Mesenchymal stem cell (in vitro differentiated cells and primary cell): ENCODE data around the gene MEF2D.

Experiments
- DNase-seq: peaks from one replicate; pipeline ENCODE4 v3.0.0-alpha.2; 2013
- H2AFZ ChIP-seq: one replicate; pipeline ENCODE4 v1.6.1; 2013; ENCODE audit warnings: low read depth, mild to moderate bottlenecking, control low read depth, inconsistent platforms, low read length, moderate library complexity
- H2AK5ac ChIP-seq: 2 replicates; pipeline ENCODE4 v1.6.1; 2013; ENCODE audit warnings: low read length, moderate library complexity, mild to moderate bottlenecking, inconsistent platforms; ENCODE audit not compliant: severe bottlenecking
- H2BK120ac ChIP-seq: one replicate; pipeline ENCODE4 v1.6.1; 2013; ENCODE audit warnings: low read depth, mild to moderate bottlenecking, inconsistent platforms, low read length, moderate library complexity
- H2BK12ac ChIP-seq, 2 experiments: one replicate each; pipeline ENCODE4 v1.6.1; 2013; ENCODE audit warnings: inconsistent platforms in 2 of 2, low read length in 2 of 2, mild to moderate bottlenecking in 2 of 2, moderate library complexity in 2 of 2, control low read depth in 1 of 2
- H2BK15ac ChIP-seq: one replicate; pipeline ENCODE4 v1.6.1; 2013; ENCODE audit warnings: mild to moderate bottlenecking, low read depth, inconsistent platforms; ENCODE audit not compliant: poor library complexity, severe bottlenecking
- H2BK5ac ChIP-seq: 2 replicates; pipeline ENCODE4 v1.6.1; 2013; ENCODE audit warnings: low read depth, mild to moderate bottlenecking, low read length, control low read depth, inconsistent platforms; ENCODE audit not compliant: poor library complexity, severe bottlenecking
- H3K14ac ChIP-seq, 2 experiments: one replicate each; pipeline ENCODE4 v1.6.1; 2013; ENCODE audit warnings: inconsistent platforms in 2 of 2, low read length in 2 of 2, control low read depth in 1 of 2, mild to moderate bottlenecking in 1 of 2, moderate library complexity in 1 of 2
- H3K18ac ChIP-seq, 2 experiments: one replicate each; pipeline ENCODE4 v1.6.1; 2013; ENCODE audit warnings: inconsistent platforms in 2 of 2, low read length in 2 of 2, control low read depth in 1 of 2, low read depth in 1 of 2, mild to moderate bottlenecking in 1 of 2
- H3K23ac ChIP-seq, 2 experiments: one replicate each; pipeline ENCODE4 v1.6.1; 2013; ENCODE audit warnings: inconsistent platforms in 2 of 2, low read length in 2 of 2, mild to moderate bottlenecking in 2 of 2, moderate library complexity in 2 of 2, control low read depth in 1 of 2
- H3K27ac ChIP-seq: 2 replicates; pipeline ENCODE4 v1.5.1; 2013; ENCODE audit warnings: mild to moderate bottlenecking, moderate library complexity, low read length, control low read depth, inconsistent platforms; ENCODE audit not compliant: poor library complexity, severe bottlenecking
- H3K27me3 ChIP-seq, 2 experiments: 2 replicates each; pipeline versions ENCODE4 v1.6.1 to v1.7.0; 2013; ENCODE audit warnings: low read length in 2 of 2, mild to moderate bottlenecking in 2 of 2, moderate library complexity in 2 of 2, control low read depth in 1 of 2, inconsistent platforms in 1 of 2; ENCODE audit not compliant: control insufficient read depth in 1 of 2, insufficient read depth in 1 of 2
- H3K36me3 ChIP-seq, 2 experiments: 2 replicates each; pipeline versions ENCODE4 v1.6.1 to v1.7.0; 2013; ENCODE audit warnings: low read length in 2 of 2, control low read depth in 1 of 2, inconsistent platforms in 1 of 2, low read depth in 1 of 2, mild to moderate bottlenecking in 1 of 2; ENCODE audit not compliant: insufficient read depth in 2 of 2, control insufficient read depth in 1 of 2
- H3K4ac ChIP-seq, 2 experiments: one replicate each; pipeline ENCODE4 v1.6.1; 2013; ENCODE audit warnings: inconsistent platforms in 2 of 2, low read length in 2 of 2, mild to moderate bottlenecking in 2 of 2, moderate library complexity in 2 of 2, control low read depth in 1 of 2, low read depth in 1 of 2
- H3K4me1 ChIP-seq: 2 replicates; pipeline ENCODE4 v1.6.1; 2013; ENCODE audit warnings: low read depth, low read length, control low read depth; ENCODE audit not compliant: control insufficient read depth, insufficient read depth
- H3K4me2 ChIP-seq: 2 replicates; pipeline ENCODE4 v1.6.1; 2013; ENCODE audit warnings: low read length, mild to moderate bottlenecking, inconsistent platforms; ENCODE audit not compliant: poor library complexity, severe bottlenecking
- H3K4me3 ChIP-seq, 2 experiments: 2 replicates each; pipeline versions ENCODE4 v1.5.1 to v1.7.0; 2013; ENCODE audit warnings: low read length in 2 of 2, mild to moderate bottlenecking in 2 of 2, control low read depth in 1 of 2, low read depth in 1 of 2; ENCODE audit not compliant: insufficient read depth in 1 of 2
- H3K79me1 ChIP-seq: replicated peaks from 2 replicates; pipeline ENCODE4 v1.6.1; 2013; ENCODE audit warnings: mild to moderate bottlenecking, control low read depth, low read length, inconsistent platforms; ENCODE audit not compliant: poor library complexity, severe bottlenecking
- H3K9ac ChIP-seq: 2 replicates; pipeline ENCODE4 v1.7.0; 2013; ENCODE audit warnings: mild to moderate bottlenecking, low read length, moderate library complexity
- H3K9me3 ChIP-seq: 2 replicates; pipeline ENCODE4 v1.7.0; 2013; ENCODE audit warnings: mild to moderate bottlenecking, low read length; ENCODE audit not compliant: control insufficient read depth
- H4K8ac ChIP-seq: one replicate; pipeline ENCODE4 v1.6.1; 2013; ENCODE audit warnings: inconsistent platforms, mild to moderate bottlenecking, low read length, moderate library complexity
- H4K91ac ChIP-seq: one replicate; pipeline ENCODE4 v1.6.1; 2013; ENCODE audit warnings: mild to moderate bottlenecking, low read length, inconsistent platforms
- WGBS: methylation state at CpG from one replicate; pipeline ENCODE4 v1.1.7; 2013; ENCODE audit warnings: mixed read lengths; 5-methylcytosine and 5-hydroxymethylcytosine counted together

Gene MEF2D

GRCh38 chr1:156444407-156445001 lies 56.1 kb downstream of the MEF2D start:
- DNase-seq = peak; percentile 47
- Histone ChIP-seq H3K36me3 (no peaks in the 10 kb centered on the region), H2BK12ac (no peak overlapping the region), H4K91ac (no peak overlapping the region), H3K27me3 (peaks cover 59 to 69% of the 10 kb centered on the region in 2 experiments), H3K18ac (no peak overlapping the region), H2AFZ (no peak overlapping the region), H3K23ac (no peak overlapping the region), H3K4ac (no peak overlapping the region), H3K9me3 (peaks cover 3% of the 10 kb centered on the region), H3K4me1 (peaks cover 2% of the 10 kb centered on the region), H4K8ac (no peak overlapping the region), H2BK5ac (no peak overlapping the region), H2BK120ac (no peak overlapping the region), H3K4me3 (no peak overlapping the region), H3K27ac (no peak overlapping the region), H3K79me1 (no peaks in the 10 kb centered on the region), H2AK5ac (no peak overlapping the region), H3K9ac (no peak overlapping the region), H3K14ac (no peak overlapping the region), H3K4me2 (no peak overlapping the region), H2BK15ac (no peak overlapping the region)
- 0% methylated on average over 1 of the region's 1 CpG for WGBS

- no peak overlapping the region for H4K91ac ChIP-seq
- H3K79me1 ChIP-seq = no peaks in the 10 kb centered on the region
- H3K4me3 ChIP-seq = no peak overlapping the region
- no peak overlapping the region for H2BK5ac ChIP-seq
- H3K4ac ChIP-seq = no peak overlapping the region
- no peak for DNase-seq
- H3K9me3 ChIP-seq = peaks cover 3% of the 10 kb centered on the region
- no peak overlapping the region for H3K4me2 ChIP-seq
- peaks cover 2% of the 10 kb centered on the region for H3K4me1 ChIP-seq
- H2AFZ ChIP-seq = no peak overlapping the region
- H3K9ac ChIP-seq = no peak overlapping the region
- H2BK12ac ChIP-seq = no peak overlapping the region
- no peaks in the 10 kb centered on the region for H3K36me3 ChIP-seq
- H2BK15ac ChIP-seq = no peak overlapping the region
- H3K27ac ChIP-seq = no peak overlapping the region
- H3K18ac ChIP-seq = no peak overlapping the region
- H4K8ac ChIP-seq = no peak overlapping the region
- peaks cover 69 to 71% of the 10 kb centered on the region in 2 experiments for H3K27me3 ChIP-seq
- no peak overlapping the region for H2AK5ac ChIP-seq
- H2BK120ac ChIP-seq = no peak overlapping the region
- H3K23ac ChIP-seq = no peak overlapping the region
- WGBS = 61% methylated on average over 6 of the region's 6 CpGs
- no peak overlapping the region for H3K14ac ChIP-seq
Observed at GRCh38 chr1:156443286-156443685, 57.3 kb downstream of the MEF2D start.

GRCh38 chr1:156440654-156441437 lies 59.7 kb downstream of the MEF2D start:
- Histone ChIP-seq H3K9ac (no peak overlapping the region), H3K27me3 (peaks cover 81 to 93% of the 10 kb centered on the region in 2 experiments)
- no peak for DNase-seq

GRCh38 chr1:156439777-156440183 lies 60.8 kb downstream of the MEF2D start:
- H2AFZ ChIP-seq = no peak overlapping the region
- no peak overlapping the region for H4K91ac ChIP-seq
- H4K8ac ChIP-seq = no peak overlapping the region
- H3K4me2 ChIP-seq = no peak overlapping the region
- H2BK5ac ChIP-seq = no peak overlapping the region
- WGBS = under 1% methylated on average over 11 of the region's 14 CpGs
- H3K14ac ChIP-seq = no peak overlapping the region
- no peak overlapping the region for H3K18ac ChIP-seq
- H3K36me3 ChIP-seq = peaks cover 0 to 3% of the 10 kb centered on the region in 2 experiments
- no peak overlapping the region for H3K27ac ChIP-seq
- peaks cover 3% of the 10 kb centered on the region for H3K9me3 ChIP-seq
- H3K4me1 ChIP-seq = peaks cover 12% of the 10 kb centered on the region
- no peak overlapping the region for H2AK5ac ChIP-seq
- no peak for DNase-seq
- peaks cover 88 to 100% of the 10 kb centered on the region in 2 experiments for H3K27me3 ChIP-seq
- no peak overlapping the region for H2BK120ac ChIP-seq
- H3K4ac ChIP-seq = no peak overlapping the region
- no peak overlapping the region for H3K4me3 ChIP-seq
- H3K79me1 ChIP-seq = no peaks in the 10 kb centered on the region
- H2BK12ac ChIP-seq = no peak overlapping the region
- H3K23ac ChIP-seq = no peak overlapping the region
- no peak overlapping the region for H3K9ac ChIP-seq
- H2BK15ac ChIP-seq = no peak overlapping the region

More at GRCh38 chr1:156440654-156441437, 59.7 kb downstream of the MEF2D start:
- H2BK12ac ChIP-seq = no peak overlapping the region
- H3K18ac ChIP-seq = no peak overlapping the region
- H3K4me2 ChIP-seq = no peak overlapping the region
- peaks cover 0 to 3% of the 10 kb centered on the region in 2 experiments for H3K36me3 ChIP-seq
- no peak overlapping the region for H3K4me3 ChIP-seq
- H2AK5ac ChIP-seq = no peak overlapping the region
- H4K8ac ChIP-seq = no peak overlapping the region
- H2BK5ac ChIP-seq = no peak overlapping the region
- H3K9me3 ChIP-seq = peaks cover 3% of the 10 kb centered on the region
- H3K14ac ChIP-seq = no peak overlapping the region
- H3K23ac ChIP-seq = no peak overlapping the region
- no peak overlapping the region for H3K27ac ChIP-seq
- H4K91ac ChIP-seq = no peak overlapping the region
- no peak overlapping the region for H3K4ac ChIP-seq
- 27% methylated on average over 9 of the region's 9 CpGs for WGBS
- peaks cover 8% of the 10 kb centered on the region for H3K4me1 ChIP-seq
- no peak overlapping the region for H2AFZ ChIP-seq
- H2BK120ac ChIP-seq = no peak overlapping the region
- no peak overlapping the region for H2BK15ac ChIP-seq
- H3K79me1 ChIP-seq = no peaks in the 10 kb centered on the region
